Tibial artery (tissue), 4 donors: ENCODE measurements around the gene DCTN5.

Experiments
- DNase-seq, 2 donors: peaks; one replicate each; pipeline ENCODE4 v3.0.0-alpha.2; 2019
- H3K27ac ChIP-seq, 2 donors: fragments of 200-600 bp; sonication (generic) in 1 of 2; 1 replicate in 1 of 2; 2 replicates in 1 of 2; pipeline ENCODE4 v1.5.1; 2018 to 2019; ENCODE audit warnings: mild to moderate bottlenecking in 1 of 2
- H3K27me3 ChIP-seq, 2 donors: fragments of 200-600 bp; sonication (generic) in 1 of 2; one replicate each; pipeline versions ENCODE4 v1.5.1 to v1.6.0; 2016 to 2019
- H3K36me3 ChIP-seq, 3 donors: fragments of 200-600 bp; sonication (generic) in 2 of 3; one replicate each; pipeline ENCODE4 v1.5.1; 2016 to 2019; ENCODE audit warnings: mild to moderate bottlenecking in 2 of 3
- H3K4me1 ChIP-seq, 4 donors: fragments of 200-600 bp; sonication (generic) in 2 of 4; 1 replicate in 3 of 4; 2 replicates in 1 of 4; pipeline ENCODE4 v1.5.1; 2016 to 2019
- H3K4me3 ChIP-seq, 2 donors: fragments of 200-600 bp; sonication (generic) in 1 of 2; 1 replicate in 1 of 2; 2 replicates in 1 of 2; pipeline ENCODE4 v1.5.1; 2018 to 2019; ENCODE audit warnings: mild to moderate bottlenecking in 2 of 2
- H3K9me3 ChIP-seq, 3 donors: fragments of 200-600 bp; sonication (generic) in 1 of 3; one replicate each; pipeline ENCODE4 v1.5.1; 2016 to 2019
- CTCF ChIP-seq, 2 experiments: fragments of 200-600 bp in 1 of 2; fragments of 450-650 bp in 1 of 2; IDR thresholded peaks; one replicate each; pipeline ENCODE4 v1.5.1; 2017 to 2019; ENCODE audit warnings: antibody characterized with exemption in 2 of 2, mild to moderate bottlenecking in 1 of 2, moderate library complexity in 1 of 2
- intact Hi-C: fragments of 100-400 bp; cut with DNase I; formaldehyde crosslinking; loops from one replicate; pipeline ENCODE4 v1.15.0; 2023; ENCODE audit warnings: low total_unique reads

Gene DCTN5

GRCh38 chr16:23695756-23696155 lies 54.5 kb downstream of the DCTN5 start:
- no peak for DNase-seq
- TF ChIP-seq CTCF (IDR thresholded peaks at IDR 0.05): no peak
- no peak overlapping the region for H3K4me3 ChIP-seq
- no peaks in the 10 kb centered on the region for H3K9me3 ChIP-seq
- peaks cover 0 to 12% (median 8%) of the 10 kb centered on the region in 4 donors for H3K4me1 ChIP-seq
- intact Hi-C loops: no loop called here
- no peaks in the 10 kb centered on the region for H3K27me3 ChIP-seq
- no peak overlapping the region for H3K27ac ChIP-seq
- peaks cover 3 to 7% (median 3%) of the 10 kb centered on the region in 3 donors for H3K36me3 ChIP-seq

- Histone ChIP-seq H3K9me3 (no peaks in the 10 kb centered on the region), H3K36me3 (no peaks in the 10 kb centered on the region), H3K4me1 (peaks cover 0 to 12% (median 8%) of the 10 kb centered on the region in 4 donors), H3K27me3 (peaks cover 0 to 3% of the 10 kb centered on the region in 2 donors), H3K27ac (no peak overlapping the region), H3K4me3 (no peak overlapping the region)
- DNase-seq: no peak
- intact Hi-C loops: no loop called here
- no peak for TF ChIP-seq CTCF (IDR thresholded peaks at IDR 0.05)
Observed at GRCh38 chr16:23699100-23699499, 57.8 kb downstream of the DCTN5 start.

GRCh38 chr16:23700093-23700492 lies 58.8 kb downstream of the DCTN5 start:
- H3K9me3 ChIP-seq: no peaks in the 10 kb centered on the region
- no peak overlapping the region for H3K4me3 ChIP-seq
- peaks cover 0 to 3% of the 10 kb centered on the region in 2 donors for H3K27me3 ChIP-seq
- intact Hi-C loops: no loop called here
- no peak overlapping the region for H3K27ac ChIP-seq
- DNase-seq: no peak
- peaks cover 0 to 2% (median under 1%) of the 10 kb centered on the region in 4 donors for H3K4me1 ChIP-seq
- TF ChIP-seq CTCF (IDR thresholded peaks at IDR 0.05): no peak
- H3K36me3 ChIP-seq: no peaks in the 10 kb centered on the region

GRCh38 chr16:23700509-23700908 lies 59.2 kb downstream of the DCTN5 start:
- H3K27me3 ChIP-seq: peaks cover 0 to 6% of the 10 kb centered on the region in 2 donors
- H3K4me3 ChIP-seq: no peak overlapping the region
- no peak overlapping the region for H3K27ac ChIP-seq
- H3K4me1 ChIP-seq: no peaks in the 10 kb centered on the region
- H3K9me3 ChIP-seq: no peaks in the 10 kb centered on the region
- no peak for DNase-seq
- TF ChIP-seq CTCF (IDR thresholded peaks at IDR 0.05): no peak
- intact Hi-C loops: no loop called here
- H3K36me3 ChIP-seq: no peaks in the 10 kb centered on the region

GRCh38 chr16:23701045-23701444 lies 59.8 kb downstream of the DCTN5 start:
- no peak overlapping the region for H3K27ac ChIP-seq
- no peaks in the 10 kb centered on the region for H3K9me3 ChIP-seq
- no peak overlapping the region for H3K4me3 ChIP-seq
- intact Hi-C loops: no loop called here
- no peaks in the 10 kb centered on the region for H3K4me1 ChIP-seq
- H3K27me3 ChIP-seq: peaks cover 0 to 12% of the 10 kb centered on the region in 2 donors
- no peaks in the 10 kb centered on the region for H3K36me3 ChIP-seq
- DNase-seq: no peak
- no peak for TF ChIP-seq CTCF (IDR thresholded peaks at IDR 0.05)

- Histone ChIP-seq H3K27me3 (peaks cover 0 to 17% of the 10 kb centered on the region in 2 donors), H3K4me1 (no peaks in the 10 kb centered on the region), H3K36me3 (no peaks in the 10 kb centered on the region), H3K4me3 (no peak overlapping the region), H3K27ac (no peak overlapping the region), H3K9me3 (no peaks in the 10 kb centered on the region)
- no peak for TF ChIP-seq CTCF (IDR thresholded peaks at IDR 0.05)
- intact Hi-C loops: no loop called here
- no peak for DNase-seq
Observed at GRCh38 chr16:23702951-23703350, 61.7 kb downstream of the DCTN5 start.
